Measurements from ENCODE around the gene TRABD2A. TPM values are rescaled to one million over a fixed set of nuclear protein-coding genes. Genes with fewer than 3 reads are reported as not detected.
A peak's percentile ranks its signal among the peaks of the same experiment; 100 is the strongest.
"Not testable (repeated sequence)": the region's sequence is repeated elsewhere in the genome, so short reads cannot be mapped to it uniquely, and the experiment has no call there.

Gene TRABD2A
- polyA plus RNA-seq, 4 donors: 2.0 to 35.5 (median 14.1) TPM

- no peaks in the 10 kb centered on the region for H3K36me3 ChIP-seq (ENCODE audit: control insufficient read depth in 3 of 3, insufficient read depth in 2 of 3, low read depth in 1 of 3, low read length in 3 of 3)
- H3K27me3 ChIP-seq (ENCODE audit: control insufficient read depth in 3 of 3, insufficient read depth in 3 of 3, low read length in 3 of 3): no peaks in the 10 kb centered on the region
- WGBS, 3 donors: 20 to 38% (median 27%) methylated on average over 7 of the region's 7 CpGs
- H3K4me3 ChIP-seq (ENCODE audit: low read depth in 1 of 3, low read length in 3 of 3): no peak overlapping the region
- FAIRE-seq (no peak), DNase-seq (peak; percentile 62 to 85)
- no peaks in the 10 kb centered on the region for H3K9me3 ChIP-seq (ENCODE audit: control insufficient read depth in 2 of 2, insufficient read depth in 1 of 2, low read depth in 1 of 2, low read length in 1 of 2)
- peak overlapping the region; percentile 36 to 93 (median 75) for H3K27ac ChIP-seq (ENCODE audit: low read depth in 1 of 3, low read length in 2 of 3)
- H3K4me1 ChIP-seq (ENCODE audit: control insufficient read depth in 3 of 3, insufficient read depth in 2 of 3, low read depth in 1 of 3, low read length in 2 of 3): peaks cover 3 to 9% (median 4%) of the 10 kb centered on the region in 3 donors
These were observed 39.1 kb upstream of the TRABD2A start for GRCh38 chr2:84919885-84920580.

GRCh38 chr2:84918430-84918829 lies 37.5 kb upstream of the TRABD2A start:
- FAIRE-seq: no peak

GRCh38 chr2:84917821-84918220 lies 36.9 kb upstream of the TRABD2A start:
- H3K9me3 ChIP-seq (ENCODE audit: control insufficient read depth in 2 of 2, insufficient read depth in 1 of 2, low read depth in 1 of 2, low read length in 1 of 2); DNase-seq; H3K27ac ChIP-seq (ENCODE audit: low read depth in 1 of 3, low read length in 2 of 3); H3K27me3 ChIP-seq (ENCODE audit: control insufficient read depth in 3 of 3, insufficient read depth in 3 of 3, low read length in 3 of 3); H3K36me3 ChIP-seq (ENCODE audit: control insufficient read depth in 3 of 3, insufficient read depth in 2 of 3, low read depth in 1 of 3, low read length in 3 of 3); H3K4me3 ChIP-seq (ENCODE audit: low read depth in 1 of 3, low read length in 3 of 3); FAIRE-seq; H3K4me1 ChIP-seq (ENCODE audit: control insufficient read depth in 3 of 3, insufficient read depth in 2 of 3, low read depth in 1 of 3, low read length in 2 of 3): not testable (repeated sequence)
- WGBS, 3 donors: 88 to 95% (median 91%) methylated on average over 5 of the region's 5 CpGs

More at GRCh38 chr2:84918430-84918829, 37.5 kb upstream of the TRABD2A start:
- Histone ChIP-seq H3K4me3 (ENCODE audit: low read depth in 1 of 3, low read length in 3 of 3) (no peak overlapping the region), H3K36me3 (ENCODE audit: control insufficient read depth in 3 of 3, insufficient read depth in 2 of 3, low read depth in 1 of 3, low read length in 3 of 3) (no peaks in the 10 kb centered on the region), H3K27ac (ENCODE audit: low read depth in 1 of 3, low read length in 2 of 3) (no peak overlapping the region), H3K27me3 (ENCODE audit: control insufficient read depth in 3 of 3, insufficient read depth in 3 of 3, low read length in 3 of 3) (no peaks in the 10 kb centered on the region), H3K4me1 (ENCODE audit: control insufficient read depth in 3 of 3, insufficient read depth in 2 of 3, low read depth in 1 of 3, low read length in 2 of 3) (peaks cover 3 to 9% (median 4%) of the 10 kb centered on the region in 3 donors), H3K9me3 (ENCODE audit: control insufficient read depth in 2 of 2, insufficient read depth in 1 of 2, low read depth in 1 of 2, low read length in 1 of 2) (no peaks in the 10 kb centered on the region)
- DNase-seq: no peak
- 84 to 92% (median 87%) methylated on average over 2 of the region's 2 CpGs for WGBS, 3 donors

GRCh38 chr2:84915675-84916074 lies 34.8 kb upstream of the TRABD2A start:
- WGBS, 3 donors: 96 to 98% (median 97%) methylated on average over 24 of the region's 24 CpGs
- not testable (repeated sequence) for FAIRE-seq; H3K9me3 ChIP-seq (ENCODE audit: control insufficient read depth in 2 of 2, insufficient read depth in 1 of 2, low read depth in 1 of 2, low read length in 1 of 2); H3K27me3 ChIP-seq (ENCODE audit: control insufficient read depth in 3 of 3, insufficient read depth in 3 of 3, low read length in 3 of 3); DNase-seq; H3K27ac ChIP-seq (ENCODE audit: low read depth in 1 of 3, low read length in 2 of 3); H3K36me3 ChIP-seq (ENCODE audit: control insufficient read depth in 3 of 3, insufficient read depth in 2 of 3, low read depth in 1 of 3, low read length in 3 of 3); H3K4me1 ChIP-seq (ENCODE audit: control insufficient read depth in 3 of 3, insufficient read depth in 2 of 3, low read depth in 1 of 3, low read length in 2 of 3); H3K4me3 ChIP-seq (ENCODE audit: low read depth in 1 of 3, low read length in 3 of 3)

GRCh38 chr2:84914334-84914733 lies 33.5 kb upstream of the TRABD2A start:
- Histone ChIP-seq H3K27me3 (ENCODE audit: control insufficient read depth in 3 of 3, insufficient read depth in 3 of 3, low read length in 3 of 3) (no peaks in the 10 kb centered on the region), H3K9me3 (ENCODE audit: control insufficient read depth in 2 of 2, insufficient read depth in 1 of 2, low read depth in 1 of 2, low read length in 1 of 2) (no peaks in the 10 kb centered on the region), H3K4me1 (ENCODE audit: control insufficient read depth in 3 of 3, insufficient read depth in 2 of 3, low read depth in 1 of 3, low read length in 2 of 3) (no peaks in the 10 kb centered on the region), H3K4me3 (ENCODE audit: low read depth in 1 of 3, low read length in 3 of 3) (no peak overlapping the region), H3K27ac (ENCODE audit: low read depth in 1 of 3, low read length in 2 of 3) (no peak overlapping the region), H3K36me3 (ENCODE audit: control insufficient read depth in 3 of 3, insufficient read depth in 2 of 3, low read depth in 1 of 3, low read length in 3 of 3) (no peaks in the 10 kb centered on the region)
- FAIRE-seq: no peak
- WGBS, 3 donors: 89 to 90% (median 90%) methylated on average over 6 of the region's 6 CpGs
- DNase-seq: no peak

- Histone ChIP-seq H3K9me3 (ENCODE audit: control insufficient read depth in 2 of 2, insufficient read depth in 1 of 2, low read depth in 1 of 2, low read length in 1 of 2) (no peaks in the 10 kb centered on the region), H3K4me3 (ENCODE audit: low read depth in 1 of 3, low read length in 3 of 3) (no peak overlapping the region), H3K36me3 (ENCODE audit: control insufficient read depth in 3 of 3, insufficient read depth in 2 of 3, low read depth in 1 of 3, low read length in 3 of 3) (peaks cover 0 to 3% (median 0%) of the 10 kb centered on the region in 3 donors), H3K4me1 (ENCODE audit: control insufficient read depth in 3 of 3, insufficient read depth in 2 of 3, low read depth in 1 of 3, low read length in 2 of 3) (peaks cover 0 to 4% (median 0%) of the 10 kb centered on the region in 3 donors), H3K27ac (ENCODE audit: low read depth in 1 of 3, low read length in 2 of 3) (no peak overlapping the region), H3K27me3 (ENCODE audit: control insufficient read depth in 3 of 3, insufficient read depth in 3 of 3, low read length in 3 of 3) (no peaks in the 10 kb centered on the region)
- no peak for FAIRE-seq
- WGBS, 3 donors: 19 to 68% (median 40%) methylated on average over 4 of the region's 4 CpGs
- peak in 1 of 2 donors; percentile 77 for DNase-seq
These were observed 32.1 kb upstream of the TRABD2A start for GRCh38 chr2:84912984-84913383.

GRCh38 chr2:84911135-84911678 lies 30.3 kb upstream of the TRABD2A start:
- WGBS, 3 donors: 98% methylated on average over 5 of the region's 5 CpGs
- peaks cover 0 to 8% (median 6%) of the 10 kb centered on the region in 3 donors for H3K4me1 ChIP-seq (ENCODE audit: control insufficient read depth in 3 of 3, insufficient read depth in 2 of 3, low read depth in 1 of 3, low read length in 2 of 3)
- no peak overlapping the region for H3K4me3 ChIP-seq (ENCODE audit: low read depth in 1 of 3, low read length in 3 of 3)
- no peak overlapping the region for H3K27ac ChIP-seq (ENCODE audit: low read depth in 1 of 3, low read length in 2 of 3)
- DNase-seq (no peak), FAIRE-seq (no peak)
- H3K36me3 ChIP-seq (ENCODE audit: control insufficient read depth in 3 of 3, insufficient read depth in 2 of 3, low read depth in 1 of 3, low read length in 3 of 3): peaks cover 0 to 11% (median 0%) of the 10 kb centered on the region in 3 donors
- H3K9me3 ChIP-seq (ENCODE audit: control insufficient read depth in 2 of 2, insufficient read depth in 1 of 2, low read depth in 1 of 2, low read length in 1 of 2): no peaks in the 10 kb centered on the region
- no peaks in the 10 kb centered on the region for H3K27me3 ChIP-seq (ENCODE audit: control insufficient read depth in 3 of 3, insufficient read depth in 3 of 3, low read length in 3 of 3)

- FAIRE-seq: no peak
- peak overlapping the region in 1 of 3 donors; percentile 18 for H3K27ac ChIP-seq (ENCODE audit: low read depth in 1 of 3, low read length in 2 of 3)
- H3K9me3 ChIP-seq (ENCODE audit: control insufficient read depth in 2 of 2, insufficient read depth in 1 of 2, low read depth in 1 of 2, low read length in 1 of 2): no peaks in the 10 kb centered on the region
- no peaks in the 10 kb centered on the region for H3K27me3 ChIP-seq (ENCODE audit: control insufficient read depth in 3 of 3, insufficient read depth in 3 of 3, low read length in 3 of 3)
- WGBS, 3 donors: 82 to 88% (median 84%) methylated on average over 2 of the region's 2 CpGs
- H3K36me3 ChIP-seq (ENCODE audit: control insufficient read depth in 3 of 3, insufficient read depth in 2 of 3, low read depth in 1 of 3, low read length in 3 of 3): peaks cover 0 to 13% (median 0%) of the 10 kb centered on the region in 3 donors
- no peak overlapping the region for H3K4me3 ChIP-seq (ENCODE audit: low read depth in 1 of 3, low read length in 3 of 3)
- DNase-seq: peak in 1 of 2 donors; percentile 33
- H3K4me1 ChIP-seq (ENCODE audit: control insufficient read depth in 3 of 3, insufficient read depth in 2 of 3, low read depth in 1 of 3, low read length in 2 of 3): peaks cover 0 to 10% (median 8%) of the 10 kb centered on the region in 3 donors
These were observed 28.2 kb upstream of the TRABD2A start for GRCh38 chr2:84908948-84909713.
